Erythroblast (primary cell): ENCODE results near the gene METTL5.

Source experiments
- GATA1 ChIP-seq: IDR thresholded peaks from 2 replicates; pipeline ENCODE4 v1.6.1; 2011; ENCODE audit warnings: low read depth, mild to moderate bottlenecking, control low read depth, low read length, moderate library complexity
- POLR2A ChIP-seq: IDR thresholded peaks from 2 replicates; pipeline ENCODE4 v1.6.1; 2011; ENCODE audit warnings: mild to moderate bottlenecking, low read length

DNA sequence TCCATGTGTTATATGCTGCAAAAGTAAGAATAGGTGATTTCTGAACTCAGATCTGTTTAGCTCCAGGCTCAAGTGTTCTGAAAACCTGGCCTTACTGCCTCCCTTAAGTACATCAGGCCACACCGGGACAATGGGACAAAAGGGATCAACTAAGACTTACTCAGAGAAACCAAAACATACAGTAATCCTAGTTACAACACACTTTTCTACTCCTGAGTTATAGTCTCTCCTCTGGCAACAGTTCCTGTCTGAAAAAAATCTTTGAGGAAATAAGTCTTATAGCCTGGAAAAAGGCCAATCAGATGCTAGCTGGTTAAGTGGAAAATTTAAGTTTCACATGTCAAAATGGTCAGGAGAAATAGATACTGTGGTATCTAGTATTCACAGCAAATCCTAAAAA, 5.6 kb downstream of the METTL5 start:
- TF ChIP-seq POLR2A = no peak
- no peak for TF ChIP-seq GATA1
